Measurements from ENCODE around the gene GPR39.

GPR39 gene

GRCh38 chr2:132577686-132578085 is 161.1 kb downstream of the GPR39 start:
- DNase-seq = no peak

- no peak for DNase-seq
Measured at GRCh38 chr2:132581591-132581990, 165.0 kb downstream of the GPR39 start.

DNA sequence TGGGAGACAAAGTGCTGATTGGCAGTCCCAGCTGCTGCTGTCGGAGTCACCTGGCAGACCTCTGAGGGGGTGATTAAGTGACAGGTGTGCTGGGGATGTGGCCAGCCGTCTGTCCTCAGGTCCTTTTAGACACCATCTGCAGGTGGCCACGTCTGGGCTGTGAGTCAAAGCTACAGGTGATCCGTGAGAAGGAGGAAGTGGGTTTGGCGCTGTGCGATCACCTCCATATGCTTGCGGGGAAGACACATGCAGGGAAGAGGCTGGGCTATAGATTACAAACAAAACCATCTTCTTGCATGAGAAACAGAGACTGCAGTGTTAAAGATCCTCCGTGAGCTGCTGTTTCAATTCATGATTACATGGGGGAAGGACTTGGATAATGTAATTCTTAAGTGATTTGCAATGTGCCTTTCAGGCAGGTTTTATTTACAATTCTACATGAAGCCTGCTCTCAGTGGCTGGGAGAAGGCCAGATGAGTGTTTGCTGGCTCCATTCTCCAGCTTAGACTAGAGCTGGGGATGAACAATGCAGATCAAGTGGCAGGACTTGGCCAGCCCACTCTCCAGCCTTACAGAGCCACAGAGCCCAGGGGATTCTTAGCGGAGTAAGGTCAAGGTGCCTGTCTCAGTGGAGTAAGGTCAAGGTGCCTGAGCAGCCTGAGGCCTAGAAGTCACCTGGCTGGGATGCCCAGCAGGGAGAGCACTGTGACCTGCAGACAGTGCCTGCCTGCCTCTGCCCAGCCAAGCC is 165.6 kb downstream of the GPR39 start:
- DNase-seq = no peak

DNA sequence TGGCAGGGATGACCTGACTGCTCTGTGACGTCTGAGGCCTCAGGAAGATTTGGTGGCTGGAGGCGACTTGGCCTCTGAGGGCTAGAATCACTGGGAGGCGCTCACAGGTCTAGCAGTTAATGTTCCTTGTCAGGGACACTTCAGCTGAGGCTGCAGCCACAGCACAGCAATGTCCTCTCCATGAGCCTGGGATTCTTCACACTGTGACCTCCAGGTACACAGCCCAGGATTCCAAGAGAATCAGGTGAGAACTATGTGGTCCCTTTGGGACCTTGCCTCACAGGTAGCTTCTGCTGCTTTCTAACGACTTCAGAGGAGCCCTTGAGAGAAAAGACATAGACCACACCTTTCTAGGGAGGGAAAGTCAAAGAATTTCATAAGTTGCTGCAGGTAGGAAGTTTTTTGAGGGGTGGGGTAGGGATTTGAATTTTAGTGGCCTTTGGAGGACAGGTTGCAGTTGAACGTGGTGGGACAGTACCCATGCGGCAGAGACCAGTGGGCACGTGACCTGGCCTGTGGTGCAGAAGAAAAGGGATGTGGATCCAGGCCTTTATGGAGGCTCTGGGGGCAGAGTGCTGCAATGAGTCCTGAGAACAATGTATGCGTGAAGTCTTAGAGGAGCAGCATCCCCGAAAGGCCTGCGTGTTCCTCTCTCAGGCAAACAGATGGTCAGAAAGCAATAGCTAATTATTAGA is 167.2 kb downstream of the GPR39 start:
- no peak for DNase-seq

DNA sequence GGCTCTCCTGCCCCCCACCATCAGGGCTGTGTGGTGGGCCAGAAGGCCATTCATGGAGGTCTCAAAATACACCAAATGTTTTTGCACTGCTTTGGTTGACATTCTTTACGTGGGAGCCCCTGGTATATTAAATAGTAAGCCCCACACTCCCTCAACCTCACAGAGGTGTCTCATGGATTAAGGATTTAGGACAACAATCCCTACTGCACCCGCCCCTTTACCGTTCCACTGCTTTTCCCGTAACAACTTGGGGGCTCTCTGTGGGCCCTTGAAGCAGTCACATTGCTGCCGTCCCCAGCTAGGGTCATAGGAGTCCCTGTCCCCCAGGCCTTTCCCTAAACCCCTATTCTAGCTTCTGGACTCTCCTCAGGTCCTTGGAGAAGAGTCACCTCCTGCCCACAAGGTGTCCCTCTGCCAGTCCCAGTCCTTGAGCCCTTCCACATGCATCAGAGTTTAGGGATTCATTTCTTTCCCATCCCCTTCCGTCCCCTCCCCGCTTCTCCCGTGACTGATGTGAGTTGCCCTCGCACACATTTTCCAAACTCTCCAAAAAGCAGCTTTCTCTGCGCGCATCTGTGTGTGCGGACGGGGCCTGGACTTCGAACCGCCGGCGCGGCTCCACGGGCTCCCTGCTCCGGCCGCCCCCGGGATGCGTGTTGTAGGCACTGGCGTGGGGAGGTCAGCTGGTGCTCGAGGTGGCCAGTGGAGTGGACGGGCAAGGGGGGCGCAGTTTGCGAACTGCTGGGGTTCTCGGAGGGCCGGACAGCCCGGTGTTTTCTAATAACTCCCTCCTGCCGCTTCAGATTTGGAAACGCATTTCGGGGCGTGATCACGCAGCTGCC is 168.6 kb downstream of the GPR39 start:
- DNase-seq = no peak

DNA sequence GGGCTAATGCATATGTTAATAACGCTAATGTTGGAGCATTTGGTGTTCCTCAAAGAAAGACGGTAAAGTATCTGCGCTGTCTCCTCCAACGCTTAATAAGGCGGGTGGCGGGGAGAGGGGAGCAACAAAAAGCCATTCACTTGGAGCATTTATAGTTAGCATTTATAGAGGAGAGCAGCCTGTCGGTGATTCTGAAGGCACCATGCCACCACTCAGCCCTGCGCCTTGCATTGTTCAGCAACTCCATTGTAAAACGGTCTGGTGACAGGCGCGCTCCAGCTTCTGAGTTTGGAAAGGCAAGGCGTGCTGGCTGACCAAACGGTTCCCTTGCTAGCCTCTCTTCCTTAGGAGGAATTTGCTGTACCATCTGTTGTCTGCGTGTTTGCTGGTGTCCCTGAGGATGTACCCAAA is 169.5 kb downstream of the GPR39 start:
- no peak for DNase-seq

- no peak for DNase-seq
Measured at GRCh38 chr2:132586835-132587234, 170.2 kb downstream of the GPR39 start.

- no peak for DNase-seq
Measured at GRCh38 chr2:132588576-132588975, 172.0 kb downstream of the GPR39 start.

GRCh38 chr2:132589111-132589830 is 172.7 kb downstream of the GPR39 start:
- DNase-seq = no peak

GRCh38 chr2:132589966-132590365 is 173.4 kb downstream of the GPR39 start:
- no peak for DNase-seq

- no peak for DNase-seq
Measured at GRCh38 chr2:132593171-132593570, 176.6 kb downstream of the GPR39 start.

DNA sequence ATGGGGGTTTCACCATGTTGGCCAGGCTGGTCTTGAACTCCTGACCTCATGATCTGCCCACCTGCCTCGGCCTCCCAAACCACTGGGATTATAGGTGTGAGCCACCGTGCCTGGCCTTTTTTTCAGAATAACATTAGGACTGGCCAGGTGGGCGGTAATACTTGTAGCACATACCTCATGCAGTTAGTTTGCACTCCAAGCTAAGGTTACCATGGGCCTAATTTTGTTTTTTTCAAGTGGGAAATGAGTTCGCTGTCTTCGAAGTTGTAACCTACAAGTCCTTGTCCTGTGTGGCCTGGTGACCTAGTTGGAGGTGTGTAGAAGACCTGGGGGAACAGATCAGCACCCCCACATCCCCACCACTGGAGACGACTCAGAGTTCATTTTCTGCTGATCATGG is 178.6 kb downstream of the GPR39 start:
- no peak for DNase-seq

- DNase-seq = no peak
Measured at GRCh38 chr2:132595693-132596092, 179.1 kb downstream of the GPR39 start.

DNA sequence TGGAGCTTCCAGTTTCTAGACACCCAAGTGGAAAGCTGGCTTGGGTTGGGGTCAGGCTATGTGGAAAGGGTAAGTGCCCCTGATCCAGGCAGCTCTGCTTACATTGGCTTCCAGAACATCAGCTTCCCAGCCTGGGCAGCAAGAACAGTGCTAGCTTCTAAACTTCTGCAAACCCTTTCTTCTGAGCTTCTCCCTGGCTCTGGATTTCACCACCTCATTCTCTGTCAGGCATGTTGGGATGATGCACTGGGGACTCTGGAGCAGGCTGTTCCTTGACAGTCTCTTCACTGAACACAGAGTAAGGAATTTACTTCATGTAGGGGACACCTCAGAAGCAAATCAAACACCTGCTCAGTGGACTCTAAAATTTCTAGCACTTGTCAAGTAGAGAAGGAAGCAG is 180.6 kb downstream of the GPR39 start:
- DNase-seq = no peak

DNA sequence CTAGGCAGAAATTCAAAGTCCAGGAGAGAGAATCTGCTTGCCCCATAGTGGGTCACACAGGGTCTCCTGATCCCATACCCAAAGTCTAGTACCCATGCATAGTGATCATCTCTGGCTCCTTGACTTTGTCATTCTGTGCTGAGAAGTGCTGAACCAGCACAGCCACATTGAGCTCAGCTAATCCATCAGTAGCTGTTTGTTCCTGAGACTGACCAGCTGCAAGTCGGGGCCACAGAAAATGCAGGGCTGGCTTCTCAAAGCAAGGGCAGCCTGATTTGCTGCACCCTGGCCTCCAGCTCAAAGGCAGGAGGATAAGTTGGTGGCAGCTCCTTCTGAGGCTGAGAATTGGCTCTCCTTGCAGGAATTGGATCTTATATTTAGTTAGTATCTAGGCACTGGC is 181.2 kb downstream of the GPR39 start:
- DNase-seq = no peak

GRCh38 chr2:132598536-132598935 is 181.9 kb downstream of the GPR39 start:
- DNase-seq = no peak

GRCh38 chr2:132599556-132599955 is 183.0 kb downstream of the GPR39 start:
- no peak for DNase-seq

GRCh38 chr2:132604561-132604960 is 188.0 kb downstream of the GPR39 start:
- DNase-seq = no peak

GRCh38 chr2:132605236-132606180 is 188.9 kb downstream of the GPR39 start:
- no peak for DNase-seq

GRCh38 chr2:132606649-132607048 is 190.0 kb downstream of the GPR39 start:
- DNase-seq = no peak

DNA sequence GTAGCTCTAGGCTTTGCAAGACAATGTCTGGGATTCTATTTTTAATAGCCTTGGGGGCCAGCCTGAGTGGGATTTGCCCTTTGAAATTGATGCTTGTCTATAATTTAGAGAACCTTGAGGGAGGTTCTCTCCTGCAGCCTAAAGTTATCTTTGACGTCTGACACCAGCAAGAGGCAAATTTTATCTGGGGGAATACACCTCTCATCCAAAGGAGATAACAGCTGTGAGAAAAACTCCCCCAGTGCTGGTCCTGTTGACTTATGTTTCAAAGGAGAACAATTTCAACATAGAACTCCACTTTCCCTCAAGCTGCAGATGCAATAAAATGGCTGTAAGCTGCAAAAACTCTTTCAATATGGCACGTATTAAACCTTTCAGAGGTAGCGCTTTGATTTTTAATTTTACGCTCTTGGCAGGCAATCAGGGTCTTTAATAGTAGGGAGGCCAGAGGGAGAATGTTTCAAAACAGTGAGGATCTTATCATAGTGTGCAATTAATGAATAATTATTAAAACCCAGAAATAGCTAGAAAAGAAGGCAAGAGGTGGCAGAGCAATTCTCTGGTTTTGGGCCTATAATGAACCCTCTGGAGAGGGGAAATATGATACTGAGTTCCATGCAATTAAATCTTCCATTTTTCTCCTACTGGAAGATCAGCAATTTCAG is 191.0 kb downstream of the GPR39 start:
- DNase-seq = no peak

Data from NK-92 treated with Interleukin-12 subunit alpha and Interleukin-12 subunit beta, amount 100 ng/mL, for 24 hours (cell line).